HS-27A (cell line): ENCODE measurements around the gene GRAMD4.

Experiments used
- DNase-seq: peaks from one replicate; pipeline ENCODE4 v3.0.0-alpha.2; 2012; ENCODE audit warnings: low read depth, missing footprints

GRAMD4 gene

DNA sequence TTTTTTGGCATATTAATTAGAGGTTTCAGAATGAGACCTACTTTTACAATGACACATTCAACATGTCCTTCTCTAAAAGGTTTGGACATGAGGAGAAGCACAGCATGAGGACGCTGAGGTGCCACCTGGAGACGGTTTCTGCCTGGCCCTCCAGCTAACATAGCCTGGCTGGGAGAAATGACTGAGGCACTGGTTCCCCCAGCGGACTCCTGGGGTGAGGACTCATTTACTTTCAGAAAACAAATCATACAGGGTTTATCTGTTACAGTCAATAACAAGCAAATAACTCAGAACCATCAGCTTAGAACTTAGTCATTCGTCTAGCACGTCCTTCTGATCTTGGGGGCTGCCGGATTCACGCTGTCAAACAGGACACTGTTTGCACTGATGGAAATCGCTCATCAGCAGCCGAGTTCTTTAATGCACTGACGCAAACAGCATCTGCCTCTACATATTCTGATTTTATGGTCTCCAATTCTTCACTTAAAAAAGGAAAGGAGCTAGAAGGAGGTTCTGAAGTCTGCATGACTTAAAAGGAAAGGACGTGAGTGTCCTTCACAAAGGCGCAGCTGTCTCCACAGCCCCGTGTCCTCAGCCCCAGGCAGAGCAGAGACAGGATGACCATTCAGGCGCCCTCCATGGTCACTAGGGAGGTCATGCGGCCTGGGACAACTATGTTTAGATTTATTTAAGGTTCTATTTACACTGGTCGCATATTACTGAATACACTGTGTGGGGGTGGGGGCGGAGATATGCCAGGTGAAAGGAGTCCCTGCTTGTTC, 73.6 kb downstream of the GRAMD4 start:
- no peak for DNase-seq

DNA sequence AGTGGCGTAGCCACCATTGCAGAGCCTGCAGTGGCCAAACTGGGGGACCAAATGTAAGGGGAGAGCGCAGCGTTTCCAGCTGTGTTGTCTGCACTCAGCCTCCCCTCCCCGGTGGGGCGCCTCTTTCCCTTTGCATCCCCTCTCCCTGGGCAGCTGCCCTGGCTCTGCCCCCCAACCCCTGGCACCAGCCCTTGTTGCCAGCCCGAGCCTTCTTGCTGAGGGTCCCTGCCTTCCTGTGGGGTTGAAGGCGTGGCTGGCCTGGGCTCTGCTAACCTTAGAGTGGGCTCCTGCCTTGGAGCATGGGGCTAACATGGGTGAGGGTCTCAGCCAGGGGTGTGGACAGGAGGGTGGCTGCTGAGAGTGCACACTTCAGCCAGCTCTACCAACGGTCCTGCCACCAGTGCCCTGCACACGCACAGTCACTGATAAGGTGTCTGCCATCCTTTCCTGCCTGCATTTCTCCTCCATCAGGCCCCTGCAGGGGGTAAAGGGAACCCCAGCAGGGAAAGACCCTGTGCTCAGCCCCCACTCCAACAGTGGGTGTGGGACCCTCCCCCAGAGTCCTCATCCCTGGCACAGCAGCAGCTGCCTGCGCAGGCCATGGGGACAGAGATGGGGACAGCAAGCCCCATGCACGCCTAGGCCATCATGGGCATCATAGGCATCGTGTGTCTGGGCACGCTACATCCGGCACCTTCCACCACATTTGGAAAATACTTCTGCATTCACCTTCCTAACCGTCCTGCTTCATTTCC, 74.4 kb downstream of the GRAMD4 start:
- no peak for DNase-seq

DNA sequence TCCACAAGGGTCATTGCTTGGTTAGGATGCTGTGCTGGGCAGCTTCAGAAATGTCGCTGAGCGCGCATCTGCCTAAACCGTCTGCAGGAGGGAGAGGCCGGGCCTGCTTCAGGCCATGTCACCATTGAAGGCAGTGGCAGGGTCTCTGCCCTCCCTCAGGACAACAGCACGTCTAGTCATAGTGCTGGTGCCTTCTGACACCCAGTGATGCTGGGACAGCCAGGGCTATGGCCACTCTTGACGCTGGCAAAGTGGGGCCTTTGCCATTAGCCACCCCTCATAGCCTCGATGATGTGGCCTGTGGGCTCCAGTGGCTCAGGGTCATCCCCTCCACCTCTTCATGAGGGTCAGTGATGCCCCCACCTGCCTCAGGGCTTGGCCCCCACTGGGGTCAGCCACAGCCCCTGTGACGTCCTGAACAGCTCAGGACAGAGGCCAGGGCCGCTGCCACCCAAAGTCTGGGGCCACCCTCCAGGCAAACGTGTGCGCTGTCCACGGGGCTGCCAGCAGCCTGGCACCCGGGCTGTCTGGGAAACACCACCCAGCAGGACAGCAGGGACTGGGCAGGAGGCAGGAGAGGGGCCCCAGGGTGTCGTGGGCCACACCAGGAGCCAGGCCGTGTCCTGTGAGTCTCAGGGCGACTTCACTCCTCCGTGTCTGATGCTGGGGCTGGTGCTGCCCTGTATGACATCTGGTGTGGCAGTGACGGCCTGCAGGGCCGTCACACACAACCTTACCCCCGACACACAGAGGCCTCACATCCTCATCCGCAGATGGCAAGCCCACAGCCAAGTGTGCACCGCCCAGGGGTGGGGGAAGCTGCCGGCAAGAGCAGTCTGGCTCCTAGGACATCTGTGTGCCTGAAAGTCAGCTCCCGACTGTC, 75.4 kb downstream of the GRAMD4 start:
- no peak for DNase-seq

DNA sequence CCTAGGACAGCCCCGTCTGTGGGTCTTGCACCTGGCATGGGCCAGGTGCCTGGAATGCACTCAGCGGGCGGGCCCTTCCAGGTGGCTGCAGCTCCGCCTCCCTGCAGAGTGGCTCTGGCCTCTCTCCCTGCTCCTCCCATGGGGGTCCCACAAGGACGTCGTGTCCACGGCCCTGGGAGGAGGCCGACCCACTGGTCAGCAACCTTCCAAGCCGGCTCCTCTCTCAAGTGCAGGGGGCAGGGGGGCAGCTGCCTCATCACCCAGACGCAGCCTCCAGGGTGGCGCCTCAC, 76.0 kb downstream of the GRAMD4 start:
- DNase-seq, result no peak

DNA sequence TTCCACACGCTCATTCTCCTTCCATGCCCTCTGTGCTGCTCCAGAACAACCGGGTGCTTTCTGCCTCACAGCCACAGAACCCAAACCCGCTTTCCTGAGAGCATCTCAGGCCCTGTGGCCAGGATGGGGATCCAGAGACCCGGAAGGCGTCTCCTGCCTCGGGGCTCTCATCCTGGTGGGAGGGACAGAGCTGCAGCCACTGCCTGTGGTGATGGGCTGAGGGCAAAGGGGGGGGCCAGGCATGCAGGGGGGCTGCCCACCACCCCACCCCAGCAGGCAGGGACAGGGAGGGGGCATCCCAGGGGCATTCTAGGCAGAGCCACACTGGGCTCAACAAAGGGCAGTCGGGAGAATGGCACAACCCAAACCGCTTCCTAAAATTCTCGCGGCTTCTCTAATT, 76.4 kb downstream of the GRAMD4 start:
- DNase-seq, result no peak

DNA sequence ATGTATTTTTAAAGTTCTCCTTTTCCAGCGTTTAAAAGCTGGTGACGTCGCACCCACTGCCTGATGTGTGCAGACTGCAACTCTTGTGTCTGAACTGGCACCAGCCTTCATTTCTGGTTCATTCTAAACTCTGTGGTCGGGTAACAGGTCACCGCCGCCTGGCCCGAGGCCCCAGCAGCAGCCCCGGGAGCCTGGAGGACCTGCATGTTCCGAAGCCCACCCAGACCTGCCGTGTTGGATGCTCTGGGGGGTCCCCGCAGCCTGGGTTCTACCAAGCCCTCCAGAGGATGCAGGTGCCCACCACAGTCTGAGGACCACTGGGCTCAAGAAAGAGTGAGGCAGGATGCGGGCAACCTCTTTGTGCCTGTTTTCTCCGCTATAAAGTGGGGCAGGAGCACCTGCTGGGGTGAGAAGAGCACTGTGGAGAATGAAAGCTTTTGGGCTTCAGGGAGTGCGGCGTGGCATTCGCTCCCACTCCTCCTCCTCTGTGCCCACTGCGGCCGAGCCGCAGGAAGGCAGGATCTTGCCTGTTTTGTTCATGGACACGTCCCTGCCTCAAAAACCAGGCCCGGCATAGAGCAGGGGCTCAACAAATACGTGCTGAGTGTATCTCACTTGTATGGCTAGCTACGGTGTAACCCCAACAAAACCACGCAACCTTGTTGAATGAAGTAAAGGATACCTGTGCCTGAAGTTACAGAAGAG, 77.8 kb downstream of the GRAMD4 start:
- DNase-seq, result no peak

DNA sequence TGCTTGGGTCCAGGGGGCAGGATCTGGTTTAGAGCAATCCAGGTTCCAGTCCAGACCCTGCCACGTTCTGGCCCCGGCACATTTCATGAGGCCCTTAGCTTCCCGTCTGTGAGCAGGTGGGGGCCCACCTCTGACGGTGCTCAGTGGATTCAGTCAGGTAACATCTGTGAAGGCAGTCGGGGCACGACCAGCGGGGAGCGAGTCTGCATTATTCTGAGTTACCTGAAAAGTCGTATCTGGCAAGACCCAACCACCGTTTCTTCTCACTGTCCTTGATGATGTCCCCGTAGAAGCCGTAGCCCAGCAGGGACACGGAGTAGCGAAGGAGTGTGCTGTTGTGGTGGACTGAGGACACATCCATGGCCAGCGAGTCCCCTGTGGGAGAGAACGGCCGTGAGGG, 78.9 kb downstream of the GRAMD4 start:
- no peak for DNase-seq

DNA sequence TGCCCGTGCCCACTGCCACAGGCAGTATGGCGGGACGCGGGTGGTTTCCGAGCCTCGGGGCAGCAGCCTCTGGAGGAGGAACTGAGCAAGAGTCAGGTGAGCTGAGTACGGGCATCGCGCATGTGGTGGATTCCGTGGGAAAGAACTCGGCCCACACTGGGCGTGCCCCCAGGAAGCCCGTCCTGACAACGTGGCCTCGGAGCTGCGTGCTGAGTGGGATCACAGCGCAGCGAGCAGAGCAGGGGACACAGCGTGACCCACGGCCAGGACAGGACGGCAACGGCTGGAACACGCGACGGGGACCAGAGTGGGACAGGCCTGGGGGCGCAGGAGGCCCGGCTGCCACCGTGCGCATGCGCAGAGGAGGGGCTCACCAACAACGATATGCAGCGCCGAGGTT, 81.1 kb downstream of the GRAMD4 start:
- no peak for DNase-seq

DNA sequence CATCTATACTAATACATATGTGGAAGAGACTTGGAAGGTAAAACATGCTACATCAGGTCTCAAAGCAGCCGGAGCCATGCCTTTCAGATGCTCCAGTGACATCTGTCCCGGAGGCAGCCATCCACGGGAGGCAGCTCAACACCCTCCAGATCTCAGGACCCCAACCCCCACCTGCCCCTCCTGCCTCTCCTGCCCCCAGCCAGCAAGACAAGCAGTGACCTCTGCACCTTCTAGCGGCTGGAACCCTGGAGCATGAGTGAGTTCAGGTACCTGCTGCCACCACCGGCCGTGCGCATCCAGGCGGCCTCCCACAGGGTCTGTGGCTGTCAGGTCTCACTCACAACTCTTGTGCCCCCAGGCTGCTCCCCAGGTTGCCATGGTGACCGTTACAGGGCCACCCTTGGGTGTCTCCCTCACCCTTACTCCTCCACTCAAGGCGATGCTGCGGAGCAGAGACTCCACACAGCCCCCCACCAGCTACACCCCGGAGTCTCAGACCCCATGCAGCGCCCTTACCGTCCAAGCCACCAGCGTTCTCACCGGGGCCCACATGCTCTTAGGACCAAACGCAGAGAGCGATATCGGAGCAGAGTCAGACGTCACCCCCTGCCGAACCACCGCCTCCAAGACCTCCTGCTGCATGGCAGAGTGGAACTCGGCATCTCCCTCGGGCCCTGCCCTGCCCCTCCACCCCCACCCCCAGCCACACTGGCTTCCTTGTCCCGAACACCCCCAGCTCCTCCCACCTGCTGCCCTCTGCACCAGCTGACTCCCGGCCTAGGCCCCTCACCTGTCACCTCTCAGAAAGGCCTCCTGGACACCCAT, 83.2 kb downstream of the GRAMD4 start:
- DNase-seq, result no peak

DNA sequence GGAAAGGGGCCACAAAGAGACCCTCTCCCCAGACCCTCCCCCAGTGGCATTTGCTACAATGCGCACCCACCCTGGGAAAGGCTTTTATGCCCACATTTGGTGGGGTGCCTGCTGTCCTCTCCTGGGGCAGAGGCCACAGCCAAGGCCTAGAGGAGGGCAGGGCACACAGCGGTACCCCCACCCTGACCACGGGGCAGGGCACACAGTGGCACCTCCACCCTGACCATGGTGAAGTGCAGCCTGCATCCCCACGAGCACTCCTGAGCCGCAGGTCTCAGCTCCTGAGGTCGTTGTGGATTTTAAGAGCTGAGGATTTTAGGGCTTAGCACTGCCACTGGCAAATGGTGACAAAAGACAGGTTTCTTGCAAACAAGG, 83.8 kb downstream of the GRAMD4 start:
- DNase-seq, result no peak

DNA sequence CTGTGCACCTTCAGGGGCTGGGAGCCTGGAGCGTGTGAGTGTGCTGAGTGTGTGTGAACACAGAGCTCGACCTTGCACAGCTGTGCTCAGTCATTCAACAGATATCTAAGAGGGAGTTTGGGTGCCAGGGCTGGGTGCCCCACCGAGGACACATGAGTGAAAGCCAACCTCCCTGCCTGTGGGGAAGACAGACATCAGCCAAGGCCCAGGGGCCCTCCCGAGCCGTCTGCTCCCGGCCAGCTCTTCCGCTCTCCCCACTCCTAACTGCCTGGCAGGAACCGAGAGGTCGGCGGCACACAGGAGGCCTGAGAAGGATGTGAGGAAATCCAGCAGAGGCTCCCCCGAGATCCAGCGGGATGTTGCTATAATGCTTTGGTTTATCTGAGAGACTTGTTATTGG, 85.9 kb downstream of the GRAMD4 start:
- no peak for DNase-seq

DNA sequence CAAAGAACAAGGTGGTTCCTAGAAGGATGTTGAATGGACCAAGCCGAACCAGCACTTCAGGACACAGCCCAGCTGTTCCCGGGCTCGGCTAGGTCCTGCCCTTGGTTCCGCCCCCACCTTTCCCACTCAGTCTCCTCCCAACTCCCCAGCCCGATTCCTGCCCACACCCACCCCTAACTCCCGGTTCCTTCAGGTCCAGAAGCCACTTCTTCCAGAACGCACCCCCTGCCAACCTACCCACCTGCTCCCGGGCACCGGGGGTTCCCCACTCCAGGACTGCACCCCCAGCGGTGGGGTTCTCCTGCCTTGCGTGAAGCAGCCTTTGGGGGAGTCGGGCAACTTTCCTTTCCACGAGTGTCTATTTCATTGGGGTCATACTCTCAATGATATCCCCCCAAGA, 87.1 kb downstream of the GRAMD4 start:
- no peak for DNase-seq

DNA sequence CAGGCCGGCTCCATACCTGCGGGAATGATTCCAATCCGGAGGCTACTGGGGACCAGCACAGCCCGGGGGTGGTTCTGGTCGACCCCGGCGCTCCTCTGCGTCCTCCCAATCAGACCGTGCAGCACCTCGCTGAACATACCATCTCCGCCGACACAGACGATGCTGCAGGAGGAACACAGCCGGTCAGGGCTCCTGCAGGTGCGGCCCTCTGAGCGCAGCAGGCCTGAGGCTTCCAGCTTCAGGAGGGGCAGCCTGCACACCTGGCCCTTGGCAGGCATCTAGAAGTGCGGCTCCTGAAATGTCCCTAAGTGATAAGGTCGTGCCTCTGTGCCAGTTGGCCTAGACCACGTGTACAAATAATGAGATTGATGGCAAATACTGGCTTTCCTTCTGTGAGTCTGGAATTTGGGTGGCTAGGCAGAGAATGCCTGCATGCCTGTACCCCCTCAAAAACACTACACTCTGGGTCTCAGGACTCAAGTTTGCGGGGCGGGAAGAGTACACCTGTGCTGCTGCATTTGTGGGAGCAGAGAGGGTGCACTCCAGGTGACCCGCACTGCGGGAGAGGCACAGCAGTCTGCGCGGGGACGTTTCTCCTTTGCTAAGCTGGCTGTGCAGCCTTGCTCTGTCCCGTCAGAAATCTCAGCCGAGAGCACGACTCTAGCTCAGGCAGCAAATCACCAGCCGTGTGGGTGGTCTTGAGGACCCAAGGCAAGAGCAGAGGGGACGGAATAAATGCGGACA, 87.8 kb downstream of the GRAMD4 start:
- DNase-seq, result no peak

DNA sequence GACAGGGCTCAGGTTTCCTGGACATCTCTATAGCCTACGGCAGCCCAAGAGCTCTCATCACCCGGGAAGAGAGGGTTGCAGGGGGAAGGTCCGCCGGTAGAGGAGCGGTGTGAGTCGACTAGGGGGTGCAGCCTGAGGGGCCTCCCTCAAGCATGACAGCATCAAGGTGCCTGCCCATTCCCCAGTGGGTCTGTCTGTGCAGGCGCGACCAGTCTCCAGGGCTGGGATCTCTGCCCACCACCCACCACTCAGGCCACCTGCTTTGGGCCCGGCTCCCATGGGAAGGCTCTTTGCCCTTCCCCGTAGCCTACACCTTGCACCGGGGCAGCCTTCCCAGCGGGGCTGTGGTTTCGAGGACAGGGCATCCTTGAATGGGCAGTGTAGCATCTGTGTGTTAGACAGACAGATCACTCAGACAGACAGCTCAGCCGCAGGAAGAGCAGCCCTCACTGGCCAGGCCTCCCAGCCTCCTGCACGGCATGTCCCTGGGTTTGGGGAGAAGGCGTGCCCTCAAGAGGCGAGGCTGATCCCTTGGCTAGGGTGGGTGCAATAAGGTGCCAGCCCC, 88.7 kb downstream of the GRAMD4 start:
- no peak for DNase-seq

DNA sequence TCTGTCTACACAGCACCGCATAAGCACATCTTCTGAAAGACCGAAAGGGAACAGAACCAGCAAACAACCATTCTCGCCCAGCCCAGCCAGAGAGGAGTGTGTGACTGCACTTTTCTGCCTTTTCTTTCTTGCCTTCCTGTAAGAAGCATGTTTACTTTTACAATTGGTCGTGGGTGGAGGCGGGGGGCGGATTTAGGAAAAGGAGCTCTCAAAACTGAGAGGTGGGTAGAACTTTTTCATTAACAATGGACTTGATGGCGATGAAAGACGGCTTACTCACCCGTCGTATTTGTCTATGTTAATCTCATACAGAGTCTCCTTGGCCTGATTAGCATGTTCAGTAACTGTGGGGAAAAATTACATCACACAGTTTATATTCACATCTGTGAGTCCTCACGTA, 90.6 kb downstream of the GRAMD4 start:
- no peak for DNase-seq

DNA sequence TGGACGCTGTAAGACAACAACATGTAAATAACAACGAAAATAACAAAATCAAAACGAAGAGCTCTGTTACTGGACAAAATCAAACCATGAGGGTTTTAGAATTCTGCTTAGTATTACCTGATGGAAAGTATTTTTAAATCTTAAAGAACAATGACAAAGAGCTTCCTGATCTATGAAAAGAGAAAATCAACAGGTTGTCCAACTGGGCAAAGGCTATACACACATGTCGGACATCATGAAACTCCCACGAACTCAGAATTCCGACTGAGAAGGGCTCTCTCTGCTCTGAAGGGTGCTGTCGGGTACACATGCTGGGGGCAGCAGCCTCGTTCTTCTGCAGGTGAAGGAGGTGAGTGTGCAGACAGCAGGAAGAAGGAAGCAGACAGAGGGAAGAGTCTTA, 92.1 kb downstream of the GRAMD4 start:
- no peak for DNase-seq

DNA sequence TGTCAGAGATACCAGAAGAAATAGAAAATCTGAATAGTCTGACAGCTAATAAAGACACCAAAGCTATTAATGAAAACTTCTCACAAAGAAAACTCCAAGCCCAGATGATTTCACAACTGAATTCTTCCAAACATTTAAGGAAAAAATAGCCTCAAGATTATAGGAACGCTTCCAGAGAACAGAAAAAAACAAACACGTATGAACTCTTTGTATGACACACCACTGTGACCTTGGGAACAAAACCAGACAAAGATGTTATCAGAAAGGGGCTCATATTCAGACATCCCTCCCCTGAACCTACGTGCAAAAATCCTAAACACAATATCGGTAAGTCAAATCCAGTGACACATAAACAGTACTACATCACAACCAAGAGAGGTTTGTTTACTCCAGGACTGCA, 94.4 kb downstream of the GRAMD4 start:
- DNase-seq, result no peak

DNA sequence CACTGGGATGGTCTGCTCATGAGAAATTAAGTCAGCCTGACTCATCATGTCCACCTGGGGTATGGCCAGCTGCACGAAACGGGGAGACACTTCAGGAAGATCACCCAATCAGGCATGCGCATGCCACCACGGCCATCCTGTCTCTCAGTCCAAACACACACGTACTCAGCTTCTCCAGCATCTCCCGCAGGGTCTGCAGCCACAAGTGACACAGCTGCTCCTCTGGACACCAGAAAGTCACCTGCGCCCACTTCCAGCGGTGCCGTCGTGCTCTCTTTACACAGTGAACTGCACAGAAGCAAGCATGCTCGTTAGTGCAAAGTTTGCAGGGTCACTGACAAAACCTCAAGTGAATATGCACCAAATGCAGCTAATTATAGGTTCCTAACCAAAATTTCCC, 99.7 kb downstream of the GRAMD4 start:
- DNase-seq, result no peak

DNA sequence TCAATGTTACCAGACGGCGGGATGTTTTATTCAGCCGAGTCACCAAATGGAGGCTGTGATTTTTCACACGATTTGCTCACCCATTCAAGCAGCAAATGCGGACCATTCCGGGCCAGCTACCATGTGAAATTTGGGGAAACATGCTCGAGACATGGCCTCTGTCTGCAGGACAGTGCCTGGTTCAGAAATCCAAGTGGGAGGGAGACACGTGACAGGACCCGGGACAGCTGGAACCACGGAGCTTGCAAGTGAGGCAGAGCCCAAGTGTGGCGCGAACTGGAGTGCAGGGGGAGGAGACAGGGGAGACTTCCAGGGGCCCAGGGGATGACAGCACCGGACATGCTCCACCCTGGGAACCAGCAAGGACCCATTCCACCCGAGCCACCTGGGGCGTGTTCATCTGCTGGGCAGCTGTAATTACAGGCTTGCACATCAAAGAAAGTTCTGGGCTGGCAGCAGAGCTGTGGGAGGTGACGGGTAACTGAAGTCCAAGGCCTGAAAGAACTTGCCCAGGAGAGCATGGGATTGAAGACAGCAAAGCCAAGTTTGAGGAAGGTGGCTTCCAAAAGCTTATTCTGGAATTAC, 101.4 kb downstream of the GRAMD4 start:
- DNase-seq, result no peak

DNA sequence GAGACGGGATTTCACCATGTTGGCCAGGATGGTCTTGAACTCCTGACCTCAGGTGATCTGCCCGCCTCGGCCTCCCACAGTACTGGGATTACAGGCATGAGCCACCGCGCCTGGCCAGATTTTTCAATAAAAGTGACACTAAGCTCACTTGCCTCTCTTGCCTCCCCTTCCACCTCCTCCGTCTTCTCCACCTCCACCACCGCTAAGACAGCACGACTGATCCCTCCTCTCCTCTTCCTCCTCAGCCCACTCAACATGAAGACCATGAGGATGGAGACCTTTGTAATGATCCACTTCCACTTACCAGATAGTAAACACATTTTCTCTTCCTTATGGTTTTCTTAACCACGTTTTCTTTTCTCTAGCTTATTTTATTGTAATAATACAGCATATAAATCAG, 103.7 kb downstream of the GRAMD4 start:
- no peak for DNase-seq
